GM03348 (cell line): ENCODE data around the gene ARFGEF3.
A peak's percentile ranks its signal among the peaks of the same experiment; 100 is the strongest.
"Not testable (repeated sequence)": the region's sequence is repeated elsewhere in the genome, so short reads cannot be mapped to it uniquely, and the experiment has no call there.

Experiments used
- DNase-seq: peaks from one replicate; pipeline ENCODE4 v3.0.0; 2012; ENCODE audit warnings: low spot score

The ARFGEF3 gene

GRCh38 chr6:138211601-138212000 lies 49.9 kb downstream of the ARFGEF3 start:
- no peak for DNase-seq

GRCh38 chr6:138212530-138212929 lies 50.8 kb downstream of the ARFGEF3 start:
- DNase-seq: not testable (repeated sequence)

GRCh38 chr6:138215093-138215782 lies 53.5 kb downstream of the ARFGEF3 start:
- no peak for DNase-seq

GRCh38 chr6:138218449-138218848 lies 56.7 kb downstream of the ARFGEF3 start, which contains the start of gene PBOV1:
Gene PBOV1, minus strand, starts transcription at chr6:138218491. Its CDS starts 96 bp downstream, at chr6:138218395.
- DNase-seq: no peak

GRCh38 chr6:138219398-138219797 lies 57.7 kb downstream of the ARFGEF3 start:
- DNase-seq: no peak

- no peak for DNase-seq
Observed at GRCh38 chr6:138219901-138220300, 58.2 kb downstream of the ARFGEF3 start.

GRCh38 chr6:138222901-138223546 lies 61.3 kb downstream of the ARFGEF3 start:
- DNase-seq: peak; percentile 25

GRCh38 chr6:138225953-138226352 lies 64.2 kb downstream of the ARFGEF3 start:
- no peak for DNase-seq

GRCh38 chr6:138226700-138227315 lies 65.1 kb downstream of the ARFGEF3 start:
- peak; percentile 10 for DNase-seq

- DNase-seq: no peak
Observed at GRCh38 chr6:138227316-138227781, 65.6 kb downstream of the ARFGEF3 start.

GRCh38 chr6:138229072-138229471 lies 67.3 kb downstream of the ARFGEF3 start:
- no peak for DNase-seq

GRCh38 chr6:138229663-138230179 lies 68.0 kb downstream of the ARFGEF3 start:
- DNase-seq: no peak

- no peak for DNase-seq
Observed at GRCh38 chr6:138230221-138230620, 68.5 kb downstream of the ARFGEF3 start.

GRCh38 chr6:138230759-138231380 lies 69.1 kb downstream of the ARFGEF3 start:
- no peak for DNase-seq

GRCh38 chr6:138231381-138231886 lies 69.7 kb downstream of the ARFGEF3 start:
- DNase-seq: no peak

- no peak for DNase-seq
Observed at GRCh38 chr6:138234363-138234762, 72.6 kb downstream of the ARFGEF3 start.

- no peak for DNase-seq
Observed at GRCh38 chr6:138235205-138235604, 73.5 kb downstream of the ARFGEF3 start.

GRCh38 chr6:138235693-138236092 lies 74.0 kb downstream of the ARFGEF3 start:
- DNase-seq: no peak

- DNase-seq: no peak
Observed at GRCh38 chr6:138237463-138237862, 75.7 kb downstream of the ARFGEF3 start.

- DNase-seq: no peak
Observed at GRCh38 chr6:138238368-138238767, 76.6 kb downstream of the ARFGEF3 start.

- no peak for DNase-seq
Observed at GRCh38 chr6:138239774-138240173, 78.0 kb downstream of the ARFGEF3 start.
